UCSD-AML1 (cell line): Measurements from ENCODE around the gene GABRG2.

Source experiments
- DNase-seq: peaks from one replicate; lab custom pipeline; 2025; ENCODE audit not compliant: unreplicated experiment; lab: John Stamatoyannopoulos, UW

The GABRG2 gene

DNA sequence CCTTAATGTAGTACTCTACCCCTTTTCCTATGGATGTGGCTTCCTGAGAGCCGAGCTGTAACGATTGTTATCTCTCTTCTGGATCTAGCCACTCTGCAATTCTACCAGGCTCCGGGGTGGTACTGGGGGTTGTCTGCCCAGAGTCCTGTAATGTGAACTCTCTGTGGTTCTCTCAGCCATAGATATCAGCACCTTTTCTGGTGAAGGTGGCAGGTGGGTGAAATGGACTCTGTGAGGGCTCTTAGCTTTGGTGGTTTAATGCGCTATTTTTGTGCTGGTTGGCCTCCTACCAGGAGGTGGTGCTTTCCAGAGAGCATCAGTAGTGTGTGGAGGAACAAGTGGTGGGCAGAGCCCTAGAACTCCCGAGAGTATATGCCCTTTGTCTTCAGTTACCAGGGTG, 122.1 kb downstream of the GABRG2 start:
- DNase-seq: no peak

DNA sequence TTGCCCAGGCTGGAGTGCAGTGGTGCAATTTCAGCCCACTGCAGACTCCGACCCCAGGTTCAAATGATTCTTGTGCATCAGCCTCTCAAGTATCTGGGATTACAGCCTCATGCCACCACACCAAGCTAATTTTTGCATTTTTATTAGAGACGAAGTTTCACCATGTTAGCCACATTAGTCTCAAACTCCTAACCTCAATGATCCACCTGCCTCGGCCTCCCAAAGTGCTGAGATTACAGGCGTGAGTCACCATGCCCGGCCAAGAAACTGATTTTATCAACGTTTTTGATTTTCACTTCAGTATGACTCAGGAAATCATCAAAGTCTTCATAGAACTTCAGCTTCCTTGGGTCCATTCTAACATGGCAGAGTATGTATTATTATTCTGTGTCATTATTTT, 125.4 kb downstream of the GABRG2 start:
- DNase-seq: no peak

DNA sequence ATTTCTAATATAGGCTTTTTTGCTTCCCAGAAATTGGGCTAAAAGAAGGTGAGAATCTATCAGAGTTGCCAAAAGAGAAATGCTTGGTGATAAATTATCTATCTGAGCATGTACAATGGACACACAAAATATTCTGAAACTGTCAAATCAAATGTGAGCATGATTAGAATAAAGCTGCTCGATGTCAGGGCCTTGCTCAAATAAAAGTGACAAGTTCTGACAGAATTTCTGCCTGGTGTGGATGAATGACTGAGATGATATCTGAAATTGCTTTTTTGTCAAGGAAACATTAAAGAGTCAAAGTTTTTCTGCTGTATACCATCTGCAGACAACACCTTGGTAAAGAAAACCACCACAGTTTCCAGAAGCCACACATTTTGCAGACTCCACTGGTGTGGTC, 128.8 kb downstream of the GABRG2 start:
- DNase-seq: no peak

DNA sequence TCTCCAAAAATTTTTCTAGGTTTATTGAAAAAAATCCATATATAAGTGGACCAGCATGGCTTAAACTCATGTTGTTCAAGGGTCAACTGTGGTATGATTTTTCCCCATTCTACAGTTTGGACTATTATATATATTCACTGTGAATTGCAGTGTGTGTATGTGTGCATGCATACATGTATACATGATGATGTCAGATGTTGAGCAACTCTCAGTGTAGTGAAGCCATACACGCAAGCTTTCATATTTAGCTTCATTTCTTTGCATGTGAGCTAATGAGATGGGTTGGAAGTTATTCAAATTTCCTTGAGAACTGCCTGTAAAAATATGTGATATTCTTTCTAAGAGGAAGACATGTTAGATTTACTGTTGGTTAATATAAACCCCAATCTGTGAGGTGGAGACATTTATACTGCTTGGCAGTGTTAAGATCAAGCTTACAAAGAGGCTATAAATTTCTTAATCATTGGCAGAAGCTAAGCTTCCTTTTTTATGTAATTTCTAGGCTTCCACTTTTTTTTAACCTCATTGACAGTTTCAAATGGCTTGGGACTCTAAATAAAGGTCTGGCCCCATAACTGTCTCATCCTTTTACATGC, 134.8 kb downstream of the GABRG2 start:
- DNase-seq: no peak
